KMS-11 (cell line): ENCODE results near the gene S1PR3.
"Not testable (repeated sequence)": the region's sequence is repeated elsewhere in the genome, so short reads cannot be mapped to it uniquely, and the experiment has no call there.

Experiments
- H2AFZ ChIP-seq: fragments of 200-600 bp; sonication (generic); 2 replicates; pipeline ENCODE4 v1.6.1; 2016; ENCODE audit warnings: antibody characterized with exemption, mixed run types, low read depth
- H3K27ac ChIP-seq: fragments of 200-600 bp; sonication (generic); 2 replicates; pipeline ENCODE4 v1.6.1; 2016; ENCODE audit warnings: mild to moderate bottlenecking, mixed run types
- H3K27me3 ChIP-seq: fragments of 200-600 bp; sonication (generic); 2 replicates; pipeline ENCODE4 v1.6.1; 2017; ENCODE audit warnings: mild to moderate bottlenecking, low read depth, mixed run types, moderate library complexity; ENCODE audit not compliant: insufficient read depth
- H3K36me3 ChIP-seq: fragments of 200-600 bp; sonication (generic); 2 replicates; pipeline ENCODE4 v1.6.1; 2017; ENCODE audit warnings: mild to moderate bottlenecking, mixed run types; ENCODE audit not compliant: insufficient read depth
- H3K4me1 ChIP-seq: fragments of 200-600 bp; sonication (generic); 2 replicates; pipeline ENCODE4 v1.6.1; 2016; ENCODE audit warnings: mild to moderate bottlenecking, low read depth, mixed run types; ENCODE audit not compliant: poor library complexity, severe bottlenecking
- H3K4me2 ChIP-seq: fragments of 200-600 bp; sonication (generic); 2 replicates; pipeline ENCODE4 v1.7.0; 2016; ENCODE audit warnings: mild to moderate bottlenecking, mixed run types
- H3K4me3 ChIP-seq: fragments of 200-600 bp; sonication (generic); IDR thresholded peaks from 2 replicates; pipeline ENCODE4 v1.6.1; 2017; ENCODE audit warnings: low read depth, low read length, mixed read lengths; ENCODE audit not compliant: insufficient read depth
- H3K79me2 ChIP-seq: fragments of 200-600 bp; sonication (generic); 2 replicates; pipeline ENCODE4 v1.6.1; 2016; ENCODE audit warnings: low read depth, mixed run types; ENCODE audit not compliant: insufficient read depth
- H3K9ac ChIP-seq: fragments of 200-600 bp; sonication (generic); 2 replicates; pipeline ENCODE4 v1.6.1; 2016; ENCODE audit warnings: mild to moderate bottlenecking, mixed run types
- H4K20me1 ChIP-seq: fragments of 200-600 bp; sonication (generic); 2 replicates; pipeline ENCODE4 v1.6.1; 2016; ENCODE audit warnings: mild to moderate bottlenecking, mixed run types; ENCODE audit not compliant: insufficient read depth
- CTCF ChIP-seq: fragments of 200-600 bp; sonication (generic); conservative IDR thresholded peaks from 2 replicates; pipeline ENCODE4 v1.6.1; 2017; ENCODE audit warnings: low read depth, mild to moderate bottlenecking, antibody characterized with exemption, low read length, moderate library complexity, mixed read lengths

The S1PR3 gene

GRCh38 chr9:88991066-88992034, at the start of gene S1PR3:
Gene S1PR3, plus strand, starts transcription at chr9:88991468. Its CDS starts 9,733 bp downstream, at chr9:89001201.
- no peak for TF ChIP-seq CTCF
- Histone ChIP-seq H3K4me2 (no peak within 1 kb of the TSS), H3K79me2 (no peaks in the 10 kb centered on the region), H3K4me3 (no peak within 1 kb of the TSS), H3K27me3 (no peaks in the 10 kb centered on the region), H3K9ac (no peak within 1 kb of the TSS), H4K20me1 (no peaks in the 10 kb centered on the region), H2AFZ (no peak within 1 kb of the TSS), H3K36me3 (no peaks in the 10 kb centered on the region), H3K27ac (no peak within 1 kb of the TSS), H3K4me1 (no peaks in the 10 kb centered on the region)

GRCh38 chr9:88941586-88941985, 49.7 kb upstream of the S1PR3 start:
- not testable (repeated sequence) for H3K79me2 ChIP-seq, H4K20me1 ChIP-seq, H3K4me3 ChIP-seq, H2AFZ ChIP-seq, H3K4me2 ChIP-seq, H3K36me3 ChIP-seq, H3K27ac ChIP-seq, H3K4me1 ChIP-seq, H3K27me3 ChIP-seq, H3K9ac ChIP-seq

GRCh38 chr9:88942411-88942810, 48.9 kb upstream of the S1PR3 start:
- H3K4me3 ChIP-seq, result no peak overlapping the region
- no peaks in the 10 kb centered on the region for H3K4me1 ChIP-seq
- no peak overlapping the region for H3K27ac ChIP-seq
- no peak overlapping the region for H2AFZ ChIP-seq
- H3K27me3 ChIP-seq, result no peaks in the 10 kb centered on the region
- no peak overlapping the region for H3K4me2 ChIP-seq
- H4K20me1 ChIP-seq, result no peaks in the 10 kb centered on the region
- H3K9ac ChIP-seq, result no peak overlapping the region
- TF ChIP-seq CTCF, result no peak
- H3K36me3 ChIP-seq, result no peaks in the 10 kb centered on the region
- no peaks in the 10 kb centered on the region for H3K79me2 ChIP-seq

- H3K27me3 ChIP-seq, result no peaks in the 10 kb centered on the region
These were observed 45.5 kb upstream of the S1PR3 start for GRCh38 chr9:88945636-88946333.

More at GRCh38 chr9:88945636-88946333, 45.5 kb upstream of the S1PR3 start:
- Histone ChIP-seq H3K36me3 (no peaks in the 10 kb centered on the region), H3K79me2 (no peaks in the 10 kb centered on the region), H2AFZ (no peak overlapping the region), H3K9ac (no peak overlapping the region), H3K4me1 (no peaks in the 10 kb centered on the region), H4K20me1 (no peaks in the 10 kb centered on the region), H3K4me3 (no peak overlapping the region), H3K4me2 (no peak overlapping the region), H3K27ac (no peak overlapping the region)
- no peak for TF ChIP-seq CTCF
